GM12873 (cell line): Measurements from ENCODE around the gene MSH3.

ENCODE experiments used
- CTCF ChIP-seq: IDR thresholded peaks from 2 replicates; pipeline ENCODE4 v1.5.1; 2012; ENCODE audit warnings: low read depth, mild to moderate bottlenecking, moderate library complexity, low read length, control low read depth; ENCODE audit not compliant: insufficient read depth; ENCODE audit errors: missing control alignments

Gene MSH3

DNA sequence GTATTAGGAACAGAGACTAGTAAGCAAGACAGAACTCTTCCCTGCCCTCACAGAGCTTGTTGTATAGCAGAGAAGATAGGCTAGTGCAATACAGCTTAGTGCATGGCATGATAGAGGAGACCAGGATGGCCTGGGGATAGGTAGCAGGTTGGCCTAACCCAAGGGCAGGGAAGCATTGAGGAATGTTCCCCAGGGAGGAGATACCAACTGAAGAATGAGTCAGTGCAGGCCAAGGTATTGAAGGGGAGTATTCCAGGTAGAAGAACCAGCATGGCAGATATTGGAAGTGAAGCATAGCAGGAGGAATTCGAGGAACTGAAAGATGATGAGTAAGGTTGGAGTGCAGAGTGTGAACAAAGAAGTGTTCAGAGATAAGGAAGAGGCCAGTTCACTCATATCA, 138.9 kb downstream of the MSH3 start:
- no peak for TF ChIP-seq CTCF

- TF ChIP-seq CTCF = no peak
Measured at GRCh38 chr5:80796846-80797245, 142.4 kb downstream of the MSH3 start.

DNA sequence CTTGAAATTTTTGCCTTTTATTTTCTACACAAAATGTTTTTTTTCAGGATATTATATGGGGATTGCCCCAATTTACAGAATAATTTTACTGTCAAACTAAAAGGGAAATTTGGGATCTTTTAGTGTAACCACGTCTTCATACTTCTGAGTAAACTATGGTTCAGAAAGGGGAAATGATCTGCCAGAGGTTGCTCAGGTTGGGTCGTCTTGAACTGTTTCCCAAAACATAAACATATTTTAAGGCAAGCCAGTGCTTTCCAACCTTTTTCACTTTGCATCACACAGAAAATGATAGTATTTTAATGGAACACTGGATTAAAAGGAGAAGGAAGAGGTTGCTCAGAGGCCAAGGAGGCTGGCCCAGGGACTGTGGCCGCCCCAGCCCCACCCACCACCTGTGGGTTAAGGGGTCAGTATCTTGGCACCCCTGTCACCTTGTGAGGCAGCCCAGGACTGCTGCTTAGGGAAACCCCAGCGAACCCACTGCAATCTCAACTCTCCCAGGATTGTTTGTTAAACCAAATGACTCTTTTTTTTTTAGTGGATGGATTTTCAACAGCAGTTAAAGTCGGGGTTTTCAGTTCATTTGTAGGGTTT, 143.1 kb downstream of the MSH3 start:
- TF ChIP-seq CTCF = no peak

GRCh38 chr5:80798166-80798565, 143.7 kb downstream of the MSH3 start:
- TF ChIP-seq CTCF = no peak

DNA sequence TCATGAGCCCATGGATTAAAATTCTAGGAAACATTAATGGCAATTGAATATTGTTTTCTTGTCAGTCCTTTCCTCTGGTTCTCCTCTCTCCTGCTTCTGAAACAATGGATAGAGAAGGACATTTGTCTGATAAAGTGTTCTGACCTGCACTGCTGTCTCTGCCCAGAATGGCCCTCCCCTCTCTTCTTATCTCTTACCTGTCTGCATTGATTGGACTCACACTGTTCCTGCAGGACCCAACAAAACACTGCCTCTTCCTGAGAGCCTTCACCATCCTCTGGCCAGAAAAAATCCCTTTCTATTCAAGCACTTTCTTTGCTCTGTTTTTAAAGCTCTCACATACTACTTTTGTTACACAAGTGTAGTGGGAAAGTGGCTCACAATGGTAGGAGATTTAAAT, 144.2 kb downstream of the MSH3 start:
- no peak for TF ChIP-seq CTCF

GRCh38 chr5:80799041-80799440, 144.6 kb downstream of the MSH3 start:
- no peak for TF ChIP-seq CTCF

- no peak for TF ChIP-seq CTCF
Measured at GRCh38 chr5:80799573-80799972, 145.1 kb downstream of the MSH3 start.
